Activated CD8-positive, alpha-beta T cell treated with anti-CD3 and anti-CD28 coated beads for 36 hours (primary cell): ENCODE results near the gene TTC16. TPM values are rescaled to one million over a fixed set of nuclear protein-coding genes. Genes with fewer than 3 reads are reported as not detected.

Experiments
- ATAC-seq: fragments of 200-7000 bp; cut with Tn5 transposase; one replicate; pipeline ENCODE4 v1.10.0; 2021; ENCODE audit warnings: mild to moderate bottlenecking, moderate library complexity
- CTCF ChIA-PET: fragments of 350-600 bp; sonication (Branson Sonifier 250); formaldehyde crosslinking; loops from one replicate; lab custom pipeline; 2021; ENCODE audit warnings: antibody characterized with exemption; lab: Charles Lee
- POLR2A ChIA-PET: fragments of 350-600 bp; sonication (Branson Sonifier 250); formaldehyde crosslinking; loops from one replicate; lab custom pipeline; 2021; ENCODE audit warnings: antibody characterized with exemption; lab: Charles Lee
- DNase-seq: peaks from one replicate; pipeline ENCODE4 v3.0.0-alpha.2; 2020
- H3K27ac Mint-ChIP-seq: one replicate; pipeline ENCODE4 v1.8.0; 2021; ENCODE audit warnings: mild to moderate bottlenecking, mixed read lengths
- H3K27me3 Mint-ChIP-seq: one replicate; pipeline ENCODE4 v1.8.0; 2021; ENCODE audit warnings: mixed read lengths
- H3K36me3 Mint-ChIP-seq: one replicate; pipeline ENCODE4 v1.8.0; 2021; ENCODE audit warnings: low read depth, mixed read lengths
- H3K4me1 Mint-ChIP-seq: one replicate; pipeline ENCODE4 v1.8.0; 2021; ENCODE audit warnings: low read depth, mixed read lengths
- H3K4me3 Mint-ChIP-seq: one replicate; pipeline ENCODE4 v1.8.0; 2021; ENCODE audit warnings: mild to moderate bottlenecking, moderate library complexity, mixed read lengths
- H3K9me3 Mint-ChIP-seq: one replicate; pipeline ENCODE4 v1.8.0; 2021; ENCODE audit warnings: mixed read lengths
- intact Hi-C: fragments of 100-400 bp; cut with micrococcal nuclease; formaldehyde crosslinking; loops from one replicate; pipeline ENCODE4 v1.10.0; 2022
- total RNA-seq, 2 experiments: library from RNA; stranded (reverse); gene quantifications; one replicate each; pipeline ENCODE4 v1.2.3, GENCODE V29; 2021
- TF ChIP-seq, protein P1 (sequence below): fragments of 200-600 bp; IDR thresholded peaks from one replicate; pipeline ENCODE4 v1.8.0; 2022; ENCODE audit warnings: antibody characterized with exemption, mild to moderate bottlenecking

Gene TTC16
- total RNA-seq, 2 experiments from 2014 or later: 2.1 to 2.3 TPM

DNA sequence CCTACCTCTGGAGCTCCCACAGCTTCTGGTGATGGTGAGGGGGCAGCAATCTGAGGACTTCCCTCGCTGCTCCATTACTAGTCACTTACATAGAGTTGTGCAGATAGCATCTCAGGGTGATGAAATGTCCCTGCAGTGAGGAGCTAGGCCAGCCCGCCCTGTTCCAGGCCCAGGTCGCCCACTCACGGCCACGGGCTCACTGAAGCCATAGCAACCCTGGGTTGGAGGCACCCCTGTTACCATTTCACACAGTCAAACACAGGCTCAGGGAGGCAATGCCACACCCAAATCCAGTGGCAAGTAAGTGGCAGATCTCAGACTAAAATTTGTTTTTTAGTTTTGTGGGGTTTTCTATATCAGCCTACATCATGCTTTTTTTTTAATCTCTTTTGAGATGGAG is 43.0 kb downstream of the TTC16 start:
- intact Hi-C loops: no loop called here
- DNase-seq (no peak), ATAC-seq (no peak)
- CTCF ChIA-PET: interaction anchor here (0.9 to 1.5 kb wide), 2 partner anchors 24 to 111 kb away, joined by 3 to 4 read pairs; partner anchors contain the start of gene TOR2A
- TF ChIP-seq, protein P1, sequence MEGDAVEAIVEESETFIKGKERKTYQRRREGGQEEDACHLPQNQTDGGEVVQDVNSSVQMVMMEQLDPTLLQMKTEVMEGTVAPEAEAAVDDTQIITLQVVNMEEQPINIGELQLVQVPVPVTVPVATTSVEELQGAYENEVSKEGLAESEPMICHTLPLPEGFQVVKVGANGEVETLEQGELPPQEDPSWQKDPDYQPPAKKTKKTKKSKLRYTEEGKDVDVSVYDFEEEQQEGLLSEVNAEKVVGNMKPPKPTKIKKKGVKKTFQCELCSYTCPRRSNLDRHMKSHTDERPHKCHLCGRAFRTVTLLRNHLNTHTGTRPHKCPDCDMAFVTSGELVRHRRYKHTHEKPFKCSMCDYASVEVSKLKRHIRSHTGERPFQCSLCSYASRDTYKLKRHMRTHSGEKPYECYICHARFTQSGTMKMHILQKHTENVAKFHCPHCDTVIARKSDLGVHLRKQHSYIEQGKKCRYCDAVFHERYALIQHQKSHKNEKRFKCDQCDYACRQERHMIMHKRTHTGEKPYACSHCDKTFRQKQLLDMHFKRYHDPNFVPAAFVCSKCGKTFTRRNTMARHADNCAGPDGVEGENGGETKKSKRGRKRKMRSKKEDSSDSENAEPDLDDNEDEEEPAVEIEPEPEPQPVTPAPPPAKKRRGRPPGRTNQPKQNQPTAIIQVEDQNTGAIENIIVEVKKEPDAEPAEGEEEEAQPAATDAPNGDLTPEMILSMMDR: no peak
- POLR2A ChIA-PET: no interaction called here
- Mint-ChIP-seq H3K4me1 (peaks cover 16% of the 10 kb centered on the region), H3K27me3 (no peaks in the 10 kb centered on the region), H3K4me3 (no peak overlapping the region), H3K36me3 (peaks cover 8% of the 10 kb centered on the region), H3K9me3 (no peaks in the 10 kb centered on the region), H3K27ac (peak overlapping the region; percentile 10)

DNA sequence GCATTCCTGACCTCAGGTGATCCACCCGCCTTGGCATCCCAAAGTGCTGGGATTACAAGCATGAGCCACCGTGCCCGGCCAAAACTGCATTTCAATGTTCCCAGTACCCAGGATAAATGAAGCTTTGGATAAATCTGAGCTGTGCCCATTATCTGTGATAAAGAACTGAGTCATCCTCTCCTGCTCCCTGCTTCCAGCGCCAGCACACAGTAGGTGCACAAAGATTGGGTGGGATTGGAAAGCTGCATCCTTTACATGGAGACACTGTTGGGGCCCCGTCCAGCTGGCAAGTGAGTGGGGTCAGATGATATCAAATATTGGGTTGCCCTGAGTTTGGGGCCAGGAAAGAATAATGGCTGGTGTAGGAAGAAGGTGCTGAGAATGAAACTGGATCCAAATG is 45.2 kb downstream of the TTC16 start:
- CTCF ChIA-PET: interaction anchor here (1.5 to 16.0 kb wide), 2 partner anchors 22 to 26 kb away, joined by 6 to 144 read pairs; partner anchors contain the start of genes CDK9, SH2D3C and TOR2A
- intact Hi-C loops: no loop called here
- no peak overlapping the region for H3K4me3 Mint-ChIP-seq
- DNase-seq: no peak
- no peaks in the 10 kb centered on the region for H3K27me3 Mint-ChIP-seq
- H3K36me3 Mint-ChIP-seq: peaks cover 21% of the 10 kb centered on the region
- POLR2A ChIA-PET: no interaction called here
- ATAC-seq: no peak
- H3K4me1 Mint-ChIP-seq: peaks cover 27% of the 10 kb centered on the region
- TF ChIP-seq, protein P1: no peak
- no peak overlapping the region for H3K27ac Mint-ChIP-seq
- H3K9me3 Mint-ChIP-seq: no peaks in the 10 kb centered on the region

DNA sequence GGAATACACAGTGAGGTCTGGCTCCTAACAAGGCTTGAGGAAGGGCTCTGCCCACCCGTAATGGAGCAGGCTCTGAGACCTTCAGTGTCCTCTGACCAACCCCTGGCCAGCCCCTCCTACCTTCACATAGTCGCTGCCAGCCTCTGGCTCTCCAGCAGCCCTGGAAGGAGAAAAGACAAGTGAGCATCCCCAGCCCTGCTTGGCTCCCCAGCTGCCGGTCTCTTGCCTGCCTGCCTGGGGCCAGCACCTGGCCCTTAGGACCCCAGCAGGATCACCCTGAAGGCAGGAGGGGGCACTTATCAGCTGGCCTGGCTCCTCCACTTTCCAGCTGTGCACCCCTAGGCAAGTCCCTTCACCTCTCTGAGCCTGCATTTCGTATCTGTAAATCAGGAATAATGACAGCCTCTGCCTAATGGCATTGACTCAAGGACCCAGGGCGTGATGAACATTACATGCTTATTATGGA is 45.6 kb downstream of the TTC16 start:
- intact Hi-C loops: no loop called here
- no peak for ATAC-seq
- Mint-ChIP-seq H3K27ac (no peak overlapping the region), H3K4me1 (peaks cover 32% of the 10 kb centered on the region), H3K27me3 (no peaks in the 10 kb centered on the region), H3K36me3 (peaks cover 26% of the 10 kb centered on the region), H3K4me3 (no peak overlapping the region), H3K9me3 (no peaks in the 10 kb centered on the region)
- POLR2A ChIA-PET: no interaction called here
- CTCF ChIA-PET: interaction anchor here (1.5 to 16.0 kb wide), 2 partner anchors 22 to 27 kb away, joined by 6 to 144 read pairs; partner anchors contain the start of genes CDK9, SH2D3C and TOR2A
- DNase-seq: no peak
- TF ChIP-seq, protein P1: no peak

DNA sequence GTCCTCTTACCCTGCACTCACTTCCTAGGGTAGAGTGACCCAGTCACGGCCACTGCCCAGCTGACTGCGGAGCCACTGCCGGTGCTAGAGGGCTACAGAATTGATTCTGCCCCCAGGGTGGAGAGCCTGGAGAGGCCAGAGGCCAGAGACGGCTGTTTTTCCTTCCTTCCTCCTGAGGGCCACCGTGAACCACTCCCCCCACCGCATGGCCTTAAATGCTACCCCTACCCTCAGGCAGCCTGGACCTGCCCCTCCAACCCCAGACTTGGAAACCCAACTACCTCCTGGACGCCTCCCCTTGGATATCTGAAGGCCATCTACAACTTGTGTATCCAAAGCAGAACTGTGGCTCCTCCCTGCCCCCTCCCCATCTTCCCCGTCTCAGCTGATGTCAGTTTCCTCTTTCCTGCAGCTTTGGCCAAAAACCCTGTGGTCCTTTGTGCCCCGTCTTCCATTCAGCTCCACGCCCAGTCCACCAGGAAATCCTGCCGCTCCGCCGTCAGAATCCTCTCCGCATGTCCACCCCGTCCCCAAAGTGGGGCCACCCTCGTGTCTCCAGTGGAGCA is 46.3 kb downstream of the TTC16 start:
- no peak for ATAC-seq
- ChIA-PET CTCF (interaction anchor here (1.5 to 16.0 kb wide), 3 partner anchors 13 to 27 kb away, joined by 6 to 144 read pairs (median 11); partner anchors contain the start of genes CDK9, SH2D3C and TOR2A), POLR2A (no interaction called here)
- H3K27me3 Mint-ChIP-seq: no peaks in the 10 kb centered on the region
- H3K4me3 Mint-ChIP-seq: no peak overlapping the region
- peaks cover 37% of the 10 kb centered on the region for H3K4me1 Mint-ChIP-seq
- no peaks in the 10 kb centered on the region for H3K9me3 Mint-ChIP-seq
- intact Hi-C loops: no loop called here
- TF ChIP-seq, protein P1: no peak
- H3K27ac Mint-ChIP-seq: peak overlapping the region; percentile 28
- DNase-seq: no peak
- H3K36me3 Mint-ChIP-seq: peaks cover 31% of the 10 kb centered on the region

DNA sequence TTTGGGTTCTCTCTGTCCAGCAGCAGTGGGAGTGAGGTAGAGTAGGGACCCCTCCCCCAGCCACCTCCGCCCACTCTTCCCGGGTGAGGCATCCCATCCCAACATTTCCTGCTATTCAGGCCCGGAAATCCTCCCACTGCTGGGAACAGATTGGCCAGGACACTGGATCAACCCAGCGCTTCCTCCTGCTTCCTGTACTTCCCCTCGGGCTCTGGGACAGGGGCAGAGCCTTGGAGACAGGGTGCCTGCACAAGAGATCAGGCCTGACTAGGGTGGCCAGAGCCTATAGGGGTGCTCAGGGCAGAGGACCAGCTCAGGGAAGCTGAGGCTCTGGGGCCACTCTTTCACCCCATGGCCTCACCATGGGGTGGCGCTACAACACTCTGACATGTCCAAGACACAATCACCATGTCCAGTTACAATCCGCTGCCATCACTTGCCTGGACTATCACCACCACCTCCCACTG is 48.1 kb downstream of the TTC16 start:
- POLR2A ChIA-PET: interaction anchor here (1.3 to 1.5 kb wide), 2 partner anchors 23 to 319 kb away, joined by 3 to 5 read pairs; no protein-coding TSS in a partner anchor
- DNase-seq (peak; percentile 58), ATAC-seq (peak; percentile 64)
- Mint-ChIP-seq H3K36me3 (peaks cover 36% of the 10 kb centered on the region), H3K4me1 (peaks cover 49% of the 10 kb centered on the region), H3K4me3 (no peak overlapping the region), H3K9me3 (no peaks in the 10 kb centered on the region), H3K27ac (peak overlapping the region; percentile 35), H3K27me3 (no peaks in the 10 kb centered on the region)
- intact Hi-C loops: no loop called here
- CTCF ChIA-PET: interaction anchor here (0.7 to 16.0 kb wide), 12 partner anchors 8 to 238 kb away, joined by 3 to 144 read pairs (median 4); partner anchors contain the start of genes CDK9, SH2D3C and TOR2A
- TF ChIP-seq, protein P1: peak; percentile 38
